Measurements from ENCODE around the gene LIPG. TPM values are rescaled to one million over a fixed set of nuclear protein-coding genes. Genes with fewer than 3 reads are reported as not detected.

LIPG gene
- total RNA-seq, 1 experiment from 2014 or later: 6.1 TPM

GRCh38 chr18:49566985-49567384 lies 5.1 kb downstream of the LIPG start:
- H3K23me2 ChIP-seq (ENCODE audit: insufficient read length, low read depth, low read length, poor library complexity, severe bottlenecking): peaks cover 11% of the 10 kb centered on the region
- TF ChIP-seq CTCF (conservative IDR thresholded peaks at IDR 0.05): no peak
- H3K23ac ChIP-seq (ENCODE audit: insufficient read length, low read depth, low read length): no peak overlapping the region
- no peaks in the 10 kb centered on the region for H4K20me1 ChIP-seq (ENCODE audit: control insufficient read depth, insufficient read depth, insufficient read length)
- no peaks in the 10 kb centered on the region for H3K79me1 ChIP-seq (ENCODE audit: insufficient read depth, low read depth, low read length, poor library complexity, severe bottlenecking)
- H3K4ac ChIP-seq (ENCODE audit: low read depth, low read length): no peak overlapping the region
- peaks cover 28 to 31% (median 29%) of the 10 kb centered on the region in 3 experiments for H3K36me3 Mint-ChIP-seq (ENCODE audit: insufficient read depth in 1 of 3, low read depth in 3 of 3)
- H3K27ac Mint-ChIP-seq: no peak overlapping the region
- H3K27me3 ChIP-seq (ENCODE audit: insufficient read depth, low read length): no peaks in the 10 kb centered on the region
- no peak overlapping the region for H3K4me2 ChIP-seq (ENCODE audit: insufficient read depth, insufficient read length, low read length)
- peaks cover 21% of the 10 kb centered on the region for H3K27me3 Mint-ChIP-seq (ENCODE audit: low read depth)
- H3K79me2 ChIP-seq (ENCODE audit: insufficient read depth, low read length): peaks cover 2% of the 10 kb centered on the region; the same call in 1 of the 2 replicates
- H2AK5ac ChIP-seq (ENCODE audit: insufficient read length, low read length): no peak overlapping the region
- H2BK120ac ChIP-seq (ENCODE audit: low read depth, low read length, poor library complexity, severe bottlenecking): no peak overlapping the region
- no peak overlapping the region for H4K8ac ChIP-seq (replicated peaks; ENCODE audit: insufficient read length, low read depth, low read length)
- H3K18ac ChIP-seq (ENCODE audit: insufficient read length, low read depth, low read length): no peak overlapping the region
- H2BK20ac ChIP-seq (ENCODE audit: low read depth, low read length, poor library complexity, severe bottlenecking): no peak overlapping the region
- no peak overlapping the region for H3K4me3 Mint-ChIP-seq
- H3K14ac ChIP-seq (ENCODE audit: insufficient read depth, low read length): no peak overlapping the region
- no peaks in the 10 kb centered on the region for H3K9me3 ChIP-seq (ENCODE audit: control insufficient read depth, low read depth, low read length)
- no peak overlapping the region for H3K56ac ChIP-seq (ENCODE audit: insufficient read length, low read depth, low read length)
- H2BK15ac ChIP-seq (ENCODE audit: low read depth, low read length): no peak overlapping the region
- H2BK12ac ChIP-seq (ENCODE audit: insufficient read length, low read depth, low read length): no peak overlapping the region
- H4K91ac ChIP-seq (ENCODE audit: insufficient read length, low read depth, low read length): no peak overlapping the region
- H4K5ac ChIP-seq (ENCODE audit: insufficient read length, low read depth, low read length): no peak overlapping the region
- no peaks in the 10 kb centered on the region for H3K9me3 Mint-ChIP-seq
- H3T11ph ChIP-seq (ENCODE audit: low read length): no peak overlapping the region
- H3K27ac ChIP-seq (ENCODE audit: insufficient read length, low read depth, low read length): no peak overlapping the region
- peaks cover 4% of the 10 kb centered on the region; the same call in 1 of the 2 replicates for H3K4me1 ChIP-seq (ENCODE audit: insufficient read depth, low read length)
- H2AFZ ChIP-seq (ENCODE audit: low read length): no peak overlapping the region
- no peak overlapping the region for H3K9ac ChIP-seq (ENCODE audit: extremely low read depth, insufficient read length, low read length)
- no peak for DNase-seq
- peaks cover 23 to 25% of the 10 kb centered on the region in 2 experiments for H3K4me1 Mint-ChIP-seq
- no CpG with 5 or more reads among the region's 2 CpGs for WGBS (ENCODE audit: extremely low coverage, insufficient read length, low lambda C conversion rate)
- H2BK5ac ChIP-seq (ENCODE audit: insufficient read length, low read length): no peak overlapping the region
